ENCODE measurements around the gene C4B.

Gene C4B

DNA sequence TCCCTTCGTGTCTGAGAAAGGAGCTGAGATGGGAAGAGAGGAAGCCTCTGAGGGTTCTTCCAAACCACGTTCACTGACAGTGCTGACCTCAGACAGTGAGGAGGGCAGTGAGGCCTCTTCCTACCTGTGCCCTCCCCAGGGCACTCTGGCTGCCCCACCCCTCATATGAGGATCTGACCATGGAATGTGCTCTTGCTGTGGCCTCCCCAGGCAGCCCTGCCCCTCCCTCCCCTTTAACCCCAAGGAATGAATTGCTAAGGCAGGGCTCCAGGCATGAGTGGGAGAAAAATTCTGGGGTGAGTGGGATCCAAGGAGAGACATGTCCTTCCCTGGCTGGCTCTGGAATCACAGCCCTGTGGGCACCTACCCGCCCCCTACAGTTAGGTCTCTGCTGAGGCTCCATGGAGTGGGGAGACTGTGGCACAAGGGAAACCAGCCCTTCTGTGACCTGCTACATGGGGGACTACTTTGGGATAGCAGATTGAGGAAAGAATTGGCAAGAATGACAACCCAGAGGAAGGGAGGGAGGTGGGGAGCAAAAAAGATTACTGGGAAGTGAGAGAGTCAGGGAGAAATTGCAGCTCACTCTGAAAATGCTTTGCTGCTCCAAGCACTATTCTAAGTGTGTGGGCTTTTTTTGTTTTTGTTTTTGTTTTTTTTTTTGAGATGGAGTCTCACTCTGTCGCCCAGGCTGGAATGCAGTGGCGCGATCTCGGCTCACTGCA, 65.1 kb downstream of the C4B start:
- DNase-seq, result no peak

DNA sequence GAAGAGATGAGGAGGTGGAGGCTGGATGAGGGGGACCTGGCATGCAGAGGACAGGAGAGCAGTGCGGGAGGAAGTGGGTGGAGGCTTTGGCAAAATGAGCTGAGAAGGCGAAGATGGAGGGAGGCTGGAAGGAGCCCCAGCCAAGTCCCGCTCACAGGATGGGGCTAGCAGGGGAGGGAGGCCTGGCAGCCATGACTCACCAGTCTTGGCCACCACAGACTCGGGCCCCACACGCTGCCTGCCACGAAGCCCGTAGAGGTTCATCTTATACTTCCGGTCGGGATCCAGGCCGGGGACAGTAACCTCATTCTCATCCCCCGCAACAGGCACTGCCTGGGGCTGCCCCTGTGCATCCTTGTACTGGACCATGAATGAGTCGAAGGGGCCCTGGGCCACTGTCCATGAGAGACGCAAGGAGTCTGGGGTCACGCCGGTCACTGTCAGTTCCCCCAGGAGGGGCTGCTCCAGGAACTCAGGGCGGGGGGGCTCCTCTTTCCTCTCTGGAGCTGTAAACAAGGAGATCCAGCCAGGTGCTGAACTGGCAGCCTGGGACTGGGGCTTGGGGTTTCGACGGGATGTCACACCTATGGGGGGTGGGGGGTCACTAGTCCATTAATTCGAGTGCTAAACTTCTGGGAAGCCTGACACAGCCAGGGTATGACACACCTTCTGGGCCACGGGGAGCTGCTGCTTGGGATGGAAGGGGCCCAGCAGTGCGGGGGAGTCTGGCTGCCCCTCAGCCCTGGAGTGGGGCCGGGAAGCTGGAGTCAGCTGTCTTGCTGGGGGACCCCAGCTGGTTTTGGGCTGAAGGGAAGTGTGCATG, 66.8 kb downstream of the C4B start:
- peak in 7 of 58 donors; percentile 9 to 37 (median 13) for DNase-seq

DNA sequence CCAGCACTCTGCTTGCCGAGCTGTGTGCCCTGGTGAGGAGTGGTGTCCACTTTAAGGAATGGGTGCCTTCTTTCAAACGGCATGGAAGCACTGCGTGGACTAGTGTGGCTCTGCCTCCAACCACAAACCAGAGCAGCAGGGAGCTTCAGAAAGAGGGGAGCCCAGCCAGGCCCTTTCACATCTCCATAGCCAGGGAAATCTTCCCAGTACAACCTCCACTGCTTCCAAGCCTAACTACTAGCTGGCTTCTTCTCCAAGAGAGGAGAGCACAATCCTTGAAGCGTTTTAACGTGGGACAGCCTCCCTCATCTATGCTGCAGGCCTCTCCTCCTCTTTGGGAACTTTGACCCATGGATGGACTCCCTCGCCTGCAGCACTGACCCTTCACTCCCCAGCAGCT, 67.9 kb downstream of the C4B start:
- DNase-seq, result no peak

DNA sequence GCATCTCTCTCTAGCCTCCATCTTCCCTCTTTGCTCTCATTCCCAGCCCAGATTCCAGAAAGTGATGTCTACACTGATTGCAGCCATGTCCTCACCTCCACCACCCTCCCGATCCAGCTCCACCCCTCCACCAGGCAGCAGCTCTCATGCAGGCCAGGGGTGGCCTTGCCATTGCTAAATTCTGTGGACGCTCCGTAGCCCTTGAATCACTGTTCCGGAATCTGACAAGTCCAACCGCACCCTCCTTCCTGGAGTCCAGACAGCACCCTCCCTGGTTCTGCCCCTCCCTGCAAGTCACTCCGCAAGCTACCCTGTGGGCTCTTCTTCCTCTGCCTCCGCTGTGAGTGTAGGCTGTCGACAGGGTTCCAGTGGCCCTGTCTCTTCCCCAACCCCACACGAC, 68.3 kb downstream of the C4B start:
- DNase-seq, result no peak

DNA sequence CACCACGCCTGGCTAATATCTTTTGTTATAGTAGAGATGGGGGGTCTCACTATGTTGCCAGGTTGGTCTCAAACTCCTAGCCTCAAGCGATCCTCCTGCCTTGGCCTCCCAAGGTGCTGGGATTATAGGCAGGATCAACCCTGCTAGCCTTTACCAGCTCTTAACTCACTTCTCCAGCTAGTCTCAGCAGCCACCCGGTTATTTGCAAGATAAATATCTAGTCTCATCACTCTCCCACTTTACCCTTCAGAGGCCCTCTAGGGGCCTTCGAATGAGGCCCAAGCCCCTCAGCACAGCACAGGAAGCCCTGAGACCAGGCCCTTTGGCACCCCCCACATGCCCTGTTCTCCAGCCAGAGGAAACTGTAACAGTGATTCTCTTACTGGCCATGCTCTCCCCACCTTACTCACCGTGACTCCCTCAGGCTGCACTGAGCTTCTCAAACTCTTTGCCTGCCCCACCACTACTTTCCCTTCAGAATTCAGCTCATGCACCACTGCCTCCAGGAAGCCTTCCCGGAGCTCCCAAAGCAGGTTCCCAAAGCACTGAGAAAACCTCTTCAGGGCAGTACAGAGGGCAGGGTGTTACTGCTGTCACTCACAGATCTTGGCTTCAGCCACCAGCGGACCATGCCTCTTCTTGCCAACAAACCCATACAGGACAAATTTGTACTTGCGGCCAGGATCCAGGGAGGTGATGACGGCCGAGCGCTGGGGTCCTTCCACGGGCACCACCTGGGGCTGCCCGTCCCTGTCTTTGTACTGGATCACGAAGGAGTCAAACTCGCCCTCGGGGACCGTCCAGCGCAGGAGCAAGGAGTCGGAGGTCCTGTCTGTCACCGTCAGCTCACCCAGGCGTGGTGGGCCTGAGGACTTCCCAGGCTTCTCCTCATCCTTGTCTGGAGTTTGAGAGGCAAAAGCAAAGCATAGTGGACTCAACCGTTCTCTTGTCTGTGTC, 69.5 kb downstream of the C4B start:
- no peak for DNase-seq

DNA sequence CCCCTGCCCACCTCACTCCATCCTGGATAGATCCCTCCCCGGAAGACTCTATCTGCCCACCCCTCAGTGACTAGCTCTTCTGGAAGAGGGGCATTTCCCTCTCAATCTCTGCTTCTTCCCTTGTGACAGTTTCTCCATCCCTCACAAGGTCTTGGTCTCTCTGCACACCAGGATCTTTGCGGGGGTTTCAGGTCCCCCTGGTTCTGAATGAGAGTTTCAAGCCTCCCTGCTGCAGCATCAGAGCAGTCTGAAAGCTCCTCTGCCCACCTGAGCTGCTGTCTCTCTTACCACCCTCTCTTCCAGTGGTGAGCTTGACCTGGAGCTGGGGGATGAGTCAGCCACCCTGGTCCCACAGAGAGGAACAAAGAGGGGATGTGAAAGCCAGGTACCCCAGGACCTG, 70.2 kb downstream of the C4B start:
- DNase-seq, result no peak
